PC-9 (cell line): ENCODE results near the gene PSMD11.

Experiments
- EZH2 ChIP-seq: fragments of 200-600 bp; sonication (generic); IDR thresholded peaks from 2 replicates; pipeline ENCODE4 v1.8.0; 2017; ENCODE audit warnings: antibody characterized with exemption, low read depth
- TF ChIP-seq, protein P1 (sequence below): fragments of 200-600 bp; sonication (generic); conservative IDR thresholded peaks from 2 replicates; pipeline ENCODE4 v1.6.1; 2017; ENCODE audit warnings: mixed run types, antibody characterized with exemption, mild to moderate bottlenecking, moderate library complexity

- TF ChIP-seq, protein P1, sequence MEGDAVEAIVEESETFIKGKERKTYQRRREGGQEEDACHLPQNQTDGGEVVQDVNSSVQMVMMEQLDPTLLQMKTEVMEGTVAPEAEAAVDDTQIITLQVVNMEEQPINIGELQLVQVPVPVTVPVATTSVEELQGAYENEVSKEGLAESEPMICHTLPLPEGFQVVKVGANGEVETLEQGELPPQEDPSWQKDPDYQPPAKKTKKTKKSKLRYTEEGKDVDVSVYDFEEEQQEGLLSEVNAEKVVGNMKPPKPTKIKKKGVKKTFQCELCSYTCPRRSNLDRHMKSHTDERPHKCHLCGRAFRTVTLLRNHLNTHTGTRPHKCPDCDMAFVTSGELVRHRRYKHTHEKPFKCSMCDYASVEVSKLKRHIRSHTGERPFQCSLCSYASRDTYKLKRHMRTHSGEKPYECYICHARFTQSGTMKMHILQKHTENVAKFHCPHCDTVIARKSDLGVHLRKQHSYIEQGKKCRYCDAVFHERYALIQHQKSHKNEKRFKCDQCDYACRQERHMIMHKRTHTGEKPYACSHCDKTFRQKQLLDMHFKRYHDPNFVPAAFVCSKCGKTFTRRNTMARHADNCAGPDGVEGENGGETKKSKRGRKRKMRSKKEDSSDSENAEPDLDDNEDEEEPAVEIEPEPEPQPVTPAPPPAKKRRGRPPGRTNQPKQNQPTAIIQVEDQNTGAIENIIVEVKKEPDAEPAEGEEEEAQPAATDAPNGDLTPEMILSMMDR, result peak; percentile 90; the same call in 1 of the 2 replicates
- TF ChIP-seq EZH2, result no peak
Observed at GRCh38 chr17:32444301-32445073, at the start of gene PSMD11.
